Measurements from ENCODE around the gene CTSD.

Gene CTSD

GRCh38 chr11:1776944-1777715, 13.4 kb upstream of the CTSD start:
- H3K4me3 ChIP-seq = no peak overlapping the region
- TF ChIP-seq CTCF (IDR thresholded peaks at IDR 0.05) = no peak
- no peak overlapping the region for H3K27ac ChIP-seq
- peak; percentile 16 for DNase-seq (ENCODE audit: low spot score)

GRCh38 chr11:1776331-1776851, 12.7 kb upstream of the CTSD start:
- peak; percentile 17 for DNase-seq (ENCODE audit: low spot score)
- Histone ChIP-seq H3K4me3 (no peak overlapping the region), H3K27ac (no peak overlapping the region)
- TF ChIP-seq CTCF (IDR thresholded peaks at IDR 0.05) = no peak

- TF ChIP-seq CTCF (IDR thresholded peaks at IDR 0.05) = no peak
- no peak overlapping the region for H3K27ac ChIP-seq
- DNase-seq (ENCODE audit: low spot score) = no peak
- no peak overlapping the region for H3K4me3 ChIP-seq
These were observed 11.2 kb upstream of the CTSD start for GRCh38 chr11:1774886-1775285.

GRCh38 chr11:1773994-1774550, 10.3 kb upstream of the CTSD start:
- Histone ChIP-seq H3K4me3 (no peak overlapping the region), H3K27ac (no peak overlapping the region)
- DNase-seq (ENCODE audit: low spot score) = no peak
- TF ChIP-seq CTCF (IDR thresholded peaks at IDR 0.05) = no peak

GRCh38 chr11:1773131-1773993, 9.6 kb upstream of the CTSD start:
- Histone ChIP-seq H3K27ac (no peak overlapping the region), H3K4me3 (no peak overlapping the region)
- DNase-seq (ENCODE audit: low spot score) = peak; percentile 70
- TF ChIP-seq CTCF (IDR thresholded peaks at IDR 0.05) = no peak

- DNase-seq (ENCODE audit: low spot score) = peak; percentile 81
- Histone ChIP-seq H3K4me3 (peak overlapping the region; percentile 46), H3K27ac (peak overlapping the region in 1 of 2 donors; percentile 45)
- TF ChIP-seq CTCF (IDR thresholded peaks at IDR 0.05) = no peak
These were observed 8.8 kb upstream of the CTSD start for GRCh38 chr11:1772270-1773130.
